ENCODE measurements around the gene SEC16A.

The SEC16A gene

GRCh38 chr9:136396219-136396515 lies 86.7 kb downstream of the SEC16A start:
- peaks cover 0 to 17% of the 10 kb centered on the region in 2 donors for H3K4me1 ChIP-seq (ENCODE audit: control insufficient read depth in 1 of 2, insufficient read depth in 2 of 2, low read length in 2 of 2)
- no peak overlapping the region for H3K4me3 ChIP-seq (ENCODE audit: low read depth in 1 of 2, low read length in 2 of 2)
- H3K27me3 ChIP-seq (ENCODE audit: low read depth, low read length) = no peaks in the 10 kb centered on the region
- H3K9me3 ChIP-seq (ENCODE audit: control insufficient read depth in 1 of 2, low read length in 2 of 2) = no peaks in the 10 kb centered on the region
- H3K27ac ChIP-seq (ENCODE audit: low read length) = no peak overlapping the region
- H3K36me3 ChIP-seq (ENCODE audit: control insufficient read depth in 1 of 2, insufficient read depth in 2 of 2, low read length in 2 of 2) = peaks cover 29 to 62% of the 10 kb centered on the region in 2 donors

- H3K36me3 ChIP-seq (ENCODE audit: control insufficient read depth in 1 of 2, insufficient read depth in 2 of 2, low read length in 2 of 2) = peaks cover 31 to 65% of the 10 kb centered on the region in 2 donors
- no peaks in the 10 kb centered on the region for H3K9me3 ChIP-seq (ENCODE audit: control insufficient read depth in 1 of 2, low read length in 2 of 2)
These were observed 87.3 kb downstream of the SEC16A start for GRCh38 chr9:136395345-136396218.

GRCh38 chr9:136395020-136395340 lies 87.9 kb downstream of the SEC16A start:
- no peak overlapping the region for H3K27ac ChIP-seq (ENCODE audit: low read length)
- H3K4me1 ChIP-seq (ENCODE audit: control insufficient read depth in 1 of 2, insufficient read depth in 2 of 2, low read length in 2 of 2) = peaks cover 0 to 12% of the 10 kb centered on the region in 2 donors
- no peak overlapping the region for H3K4me3 ChIP-seq (ENCODE audit: low read depth in 1 of 2, low read length in 2 of 2)
- peaks cover 31 to 67% of the 10 kb centered on the region in 2 donors for H3K36me3 ChIP-seq (ENCODE audit: control insufficient read depth in 1 of 2, insufficient read depth in 2 of 2, low read length in 2 of 2)
- no peaks in the 10 kb centered on the region for H3K9me3 ChIP-seq (ENCODE audit: control insufficient read depth in 1 of 2, low read length in 2 of 2)
- no peaks in the 10 kb centered on the region for H3K27me3 ChIP-seq (ENCODE audit: low read depth, low read length)

More at GRCh38 chr9:136395345-136396218, 87.3 kb downstream of the SEC16A start:
- H3K4me1 ChIP-seq (ENCODE audit: control insufficient read depth in 1 of 2, insufficient read depth in 2 of 2, low read length in 2 of 2) = peaks cover 0 to 15% of the 10 kb centered on the region in 2 donors
- H3K27ac ChIP-seq (ENCODE audit: low read length) = no peak overlapping the region
- H3K4me3 ChIP-seq (ENCODE audit: low read depth in 1 of 2, low read length in 2 of 2) = no peak overlapping the region
- no peaks in the 10 kb centered on the region for H3K27me3 ChIP-seq (ENCODE audit: low read depth, low read length)

DNA sequence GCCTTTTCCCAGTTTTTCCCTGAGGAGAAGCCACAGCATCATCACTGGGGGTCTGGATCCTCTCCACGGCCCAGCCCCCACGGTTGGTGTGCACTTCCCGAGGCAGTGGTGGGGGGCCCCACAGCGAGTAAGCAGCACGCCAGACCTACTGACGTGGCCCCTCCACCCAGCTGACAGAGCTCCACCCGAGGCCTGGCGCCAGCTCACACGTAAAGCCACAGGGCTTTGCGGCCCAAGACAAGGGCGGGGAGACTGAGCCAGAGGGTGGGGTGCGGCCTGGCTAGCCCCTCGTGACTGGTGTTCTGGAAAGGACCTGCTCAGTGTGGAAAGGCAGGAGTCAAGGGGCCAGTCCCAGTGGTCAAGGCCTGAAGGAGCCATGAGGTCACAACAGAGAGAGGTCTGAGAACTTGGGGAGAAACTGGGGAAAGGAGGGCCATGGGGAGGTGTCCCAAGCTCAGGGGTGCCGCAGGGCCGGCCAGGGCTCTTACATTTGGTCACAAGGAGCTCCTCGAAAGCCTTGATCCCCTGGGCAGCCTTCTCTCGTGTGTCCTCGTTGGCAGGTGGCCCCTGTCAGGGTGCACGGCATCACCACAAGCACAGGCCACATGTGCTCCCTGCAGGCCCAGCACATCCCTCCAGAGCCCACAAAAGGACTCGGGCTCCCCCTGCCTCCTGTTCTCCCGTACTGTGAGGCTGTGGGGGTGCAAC lies 88.4 kb downstream of the SEC16A start:
- Histone ChIP-seq H3K4me1 (ENCODE audit: control insufficient read depth in 1 of 2, insufficient read depth in 2 of 2, low read length in 2 of 2) (peaks cover 0 to 11% of the 10 kb centered on the region in 2 donors), H3K27ac (ENCODE audit: low read length) (no peak overlapping the region), H3K27me3 (ENCODE audit: low read depth, low read length) (no peaks in the 10 kb centered on the region), H3K36me3 (ENCODE audit: control insufficient read depth in 1 of 2, insufficient read depth in 2 of 2, low read length in 2 of 2) (peaks cover 35 to 72% of the 10 kb centered on the region in 2 donors), H3K4me3 (ENCODE audit: low read depth in 1 of 2, low read length in 2 of 2) (no peak overlapping the region), H3K9me3 (ENCODE audit: control insufficient read depth in 1 of 2, low read length in 2 of 2) (no peaks in the 10 kb centered on the region)

GRCh38 chr9:136393531-136393930 lies 89.3 kb downstream of the SEC16A start:
- H3K4me1 ChIP-seq (ENCODE audit: control insufficient read depth in 1 of 2, insufficient read depth in 2 of 2, low read length in 2 of 2) = peaks cover 0 to 2% of the 10 kb centered on the region in 2 donors
- H3K36me3 ChIP-seq (ENCODE audit: control insufficient read depth in 1 of 2, insufficient read depth in 2 of 2, low read length in 2 of 2) = peaks cover 45 to 81% of the 10 kb centered on the region in 2 donors
- no peak overlapping the region for H3K27ac ChIP-seq (ENCODE audit: low read length)
- no peak overlapping the region for H3K4me3 ChIP-seq (ENCODE audit: low read depth in 1 of 2, low read length in 2 of 2)
- H3K9me3 ChIP-seq (ENCODE audit: control insufficient read depth in 1 of 2, low read length in 2 of 2) = no peaks in the 10 kb centered on the region
- H3K27me3 ChIP-seq (ENCODE audit: low read depth, low read length) = no peaks in the 10 kb centered on the region

DNA sequence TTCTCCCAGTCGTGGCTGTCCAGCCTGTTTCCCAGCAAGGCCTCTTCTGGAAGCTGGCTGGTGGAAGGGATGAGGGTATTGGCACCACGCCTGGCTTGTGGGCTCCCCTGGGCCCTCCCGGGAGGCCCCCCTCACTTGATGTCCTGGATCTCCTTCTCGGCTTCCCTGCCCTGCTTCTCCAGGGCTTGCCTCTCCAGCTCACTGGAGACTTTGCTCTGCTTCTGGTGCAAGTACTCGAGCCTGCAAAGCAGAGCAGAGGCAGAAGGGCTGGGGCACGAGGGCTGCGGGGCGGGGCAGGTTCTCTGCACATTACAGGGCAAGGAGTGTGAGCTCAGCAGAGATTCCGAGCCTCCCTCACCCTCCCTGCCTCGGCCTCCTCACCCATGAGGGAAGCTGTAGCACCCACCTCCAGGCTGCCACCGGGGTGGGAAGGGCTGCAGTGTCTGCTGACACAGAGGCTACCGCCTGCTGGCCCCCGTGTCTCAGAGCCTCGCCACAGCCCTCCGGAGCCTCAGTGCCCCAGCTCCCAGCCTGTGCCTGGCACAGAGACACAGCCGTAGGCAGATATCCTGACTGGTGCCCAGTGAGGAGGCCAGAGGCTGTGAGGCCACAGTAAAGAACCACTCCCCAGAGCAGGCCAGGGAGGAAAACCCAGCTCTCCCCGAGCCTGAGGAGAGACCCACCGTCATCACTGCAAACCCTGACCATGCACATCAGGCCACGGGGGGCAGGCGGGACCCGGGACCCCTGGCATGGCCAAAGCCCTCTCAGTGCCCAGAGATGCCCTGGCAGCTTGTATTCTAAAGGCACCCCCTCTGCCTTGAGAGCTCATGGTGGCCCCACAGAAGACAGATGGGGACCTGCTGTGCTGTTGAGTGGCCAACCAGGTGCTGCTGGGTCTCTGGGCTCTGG lies 90.0 kb downstream of the SEC16A start:
- H3K36me3 ChIP-seq (ENCODE audit: control insufficient read depth in 1 of 2, insufficient read depth in 2 of 2, low read length in 2 of 2) = peaks cover 49 to 88% of the 10 kb centered on the region in 2 donors
- no peaks in the 10 kb centered on the region for H3K27me3 ChIP-seq (ENCODE audit: low read depth, low read length)
- no peaks in the 10 kb centered on the region for H3K9me3 ChIP-seq (ENCODE audit: control insufficient read depth in 1 of 2, low read length in 2 of 2)
- no peak overlapping the region for H3K4me3 ChIP-seq (ENCODE audit: low read depth in 1 of 2, low read length in 2 of 2)
- H3K4me1 ChIP-seq (ENCODE audit: control insufficient read depth in 1 of 2, insufficient read depth in 2 of 2, low read length in 2 of 2) = no peaks in the 10 kb centered on the region
- no peak overlapping the region for H3K27ac ChIP-seq (ENCODE audit: low read length)

GRCh38 chr9:136391737-136392537 lies 90.9 kb downstream of the SEC16A start:
- Histone ChIP-seq H3K4me3 (ENCODE audit: low read depth in 1 of 2, low read length in 2 of 2) (no peak overlapping the region), H3K27ac (ENCODE audit: low read length) (no peak overlapping the region), H3K36me3 (ENCODE audit: control insufficient read depth in 1 of 2, insufficient read depth in 2 of 2, low read length in 2 of 2) (peaks cover 52 to 92% of the 10 kb centered on the region in 2 donors), H3K4me1 (ENCODE audit: control insufficient read depth in 1 of 2, insufficient read depth in 2 of 2, low read length in 2 of 2) (no peaks in the 10 kb centered on the region), H3K9me3 (ENCODE audit: control insufficient read depth in 1 of 2, low read length in 2 of 2) (no peaks in the 10 kb centered on the region), H3K27me3 (ENCODE audit: low read depth, low read length) (no peaks in the 10 kb centered on the region)
